GM12891 (cell line): Measurements from ENCODE around the gene SUZ12.

ENCODE experiments used
- POLR2A ChIP-seq: IDR thresholded peaks from 2 replicates; pipeline ENCODE4 v1.6.1; 2011; ENCODE audit warnings: low read depth, low read length, control low read depth
- POLR2AphosphoS5 ChIP-seq: IDR thresholded peaks from 2 replicates; pipeline ENCODE4 v1.6.1; 2011; ENCODE audit warnings: low read depth, low read length, control low read depth
- POU2F2 ChIP-seq: IDR thresholded peaks from 2 replicates; pipeline ENCODE4 v1.6.1; 2011; ENCODE audit warnings: low read depth, mild to moderate bottlenecking, control low read depth, low read length, moderate library complexity
- TAF1 ChIP-seq: IDR thresholded peaks from 2 replicates; pipeline ENCODE4 v1.6.1; 2011; ENCODE audit warnings: low read depth, low read length, control low read depth

DNA sequence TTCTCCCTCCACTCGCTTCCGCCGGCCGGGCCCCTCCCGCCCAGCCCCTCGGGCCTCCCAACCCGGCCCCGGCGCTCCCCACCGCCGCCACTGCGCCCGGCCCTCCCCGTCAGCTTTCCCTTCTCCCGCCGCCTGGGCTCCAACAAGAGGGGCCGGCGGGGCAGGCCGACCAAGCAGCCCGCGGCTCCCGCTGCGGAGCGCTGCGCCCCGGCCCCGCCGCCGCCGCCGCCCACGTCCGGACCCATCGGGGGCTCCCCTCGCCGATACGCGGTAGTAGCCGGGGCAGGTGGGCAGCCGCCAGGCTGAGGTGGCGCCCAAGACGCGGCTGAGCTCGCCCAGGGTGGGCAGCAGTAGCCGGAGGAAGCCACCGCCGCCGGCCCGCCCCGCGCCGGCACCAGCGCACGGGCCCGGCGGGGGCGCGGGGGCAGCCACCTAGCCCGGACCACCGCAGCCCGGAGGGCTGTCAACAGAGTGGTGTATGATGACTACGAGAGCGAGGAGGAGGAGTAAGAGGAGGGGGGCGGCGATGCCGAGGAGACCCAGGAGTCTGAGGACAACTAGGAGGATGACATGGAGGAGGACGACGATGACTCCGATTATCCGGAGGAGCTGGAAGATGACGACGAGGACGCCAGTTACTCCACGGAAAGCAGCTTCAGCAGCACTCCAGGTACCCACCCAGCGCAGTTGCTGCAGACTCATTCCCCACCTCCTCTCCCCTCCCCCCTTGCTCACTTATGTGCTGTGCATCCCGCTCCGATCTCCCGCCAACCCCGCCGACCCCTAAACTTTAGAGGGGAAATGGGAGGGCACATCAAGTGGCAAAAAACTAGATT is 70.9 kb downstream of the SUZ12 start:
- TF ChIP-seq POLR2AphosphoS5 (no peak), POLR2A (no peak), TAF1 (no peak), POU2F2 (no peak)
